Common myeloid progenitor, CD34-positive (primary cell): ENCODE data around the gene CCNL1. TPM values are rescaled to one million over a fixed set of nuclear protein-coding genes. Genes with fewer than 3 reads are reported as not detected.
A peak's percentile ranks its signal among the peaks of the same experiment; 100 is the strongest.

Source experiments
- CTCF ChIA-PET: fragments of 350-600 bp; sonication (Branson Sonifier 250); formaldehyde crosslinking; loops from one replicate; lab custom pipeline; 2021; ENCODE audit warnings: antibody characterized with exemption; lab: Charles Lee
- POLR2A ChIA-PET: fragments of 350-600 bp; sonication (Branson Sonifier 250); formaldehyde crosslinking; loops from one replicate; lab custom pipeline; 2021; ENCODE audit warnings: antibody characterized with exemption; lab: Charles Lee
- DNase-seq, 3 donors: peaks; one replicate each; pipeline versions ENCODE4 v3.0.0 to v3.0.0-alpha.2; 2013
- H3K27ac ChIP-seq, 2 experiments: 1 replicate in 1 of 2; 2 replicates in 1 of 2; pipeline ENCODE4 v1.7.0; 2013; ENCODE audit warnings: inconsistent platforms in 2 of 2, low read length in 2 of 2, mild to moderate bottlenecking in 2 of 2, low read depth in 1 of 2, moderate library complexity in 1 of 2; ENCODE audit not compliant: severe bottlenecking in 2 of 2, insufficient read depth in 1 of 2, poor library complexity in 1 of 2
- H3K27me3 ChIP-seq, 5 experiments: replicated peaks in 2 of 5; 1 replicate in 3 of 5; 2 replicates in 2 of 5; pipeline versions ENCODE4 v1.6.1 to v1.7.0; 2013; ENCODE audit warnings: low read length in 4 of 5, mild to moderate bottlenecking in 2 of 5, moderate library complexity in 2 of 5, inconsistent platforms in 1 of 5; ENCODE audit not compliant: insufficient read depth in 5 of 5, control insufficient read depth in 4 of 5
- H3K36me3 ChIP-seq, 4 experiments: 1 replicate in 2 of 4; 2 replicates in 2 of 4; pipeline versions ENCODE4 v1.6.1 to v1.7.0; 2013; ENCODE audit warnings: low read length in 3 of 4, control low read depth in 1 of 4, mild to moderate bottlenecking in 1 of 4; ENCODE audit not compliant: control insufficient read depth in 4 of 4, insufficient read depth in 4 of 4
- H3K4me1 ChIP-seq, 4 experiments: 1 replicate in 3 of 4; 2 replicates in 1 of 4; pipeline versions ENCODE4 v1.6.1 to v1.7.1; 2013; ENCODE audit warnings: low read length in 3 of 4, mild to moderate bottlenecking in 3 of 4, control low read depth in 1 of 4, inconsistent platforms in 1 of 4, moderate library complexity in 1 of 4; ENCODE audit not compliant: control insufficient read depth in 4 of 4, insufficient read depth in 4 of 4; ENCODE audit errors: control extremely low read depth in 1 of 4
- H3K4me3 ChIP-seq, 7 experiments: 1 replicate in 4 of 7; 2 replicates in 3 of 7; pipeline versions ENCODE4 v1.5.1 to v1.7.0; 2013; ENCODE audit warnings: mild to moderate bottlenecking in 7 of 7, low read length in 6 of 7, moderate library complexity in 6 of 7, inconsistent platforms in 2 of 7, low read depth in 2 of 7, control low read depth in 1 of 7; ENCODE audit not compliant: insufficient read depth in 4 of 7, control insufficient read depth in 1 of 7; ENCODE audit errors: extremely low read depth in 1 of 7
- H3K9me3 ChIP-seq, 5 experiments: 1 replicate in 4 of 5; 2 replicates in 1 of 5; pipeline versions ENCODE4 v1.6.1 to v1.7.1; 2013; ENCODE audit warnings: low read length in 4 of 5, mild to moderate bottlenecking in 2 of 5, inconsistent platforms in 1 of 5, low read depth in 1 of 5, moderate library complexity in 1 of 5; ENCODE audit not compliant: control insufficient read depth in 4 of 5, insufficient read depth in 2 of 5; ENCODE audit errors: control extremely low read depth in 1 of 5
- WGBS: methylation state at CpG from one replicate; pipeline ENCODE4 v1.1.5; 2013; ENCODE audit not compliant: insufficient coverage; 5-methylcytosine and 5-hydroxymethylcytosine counted together
- polyA plus RNA-seq: library from polyadenylated mRNA; unstranded; fragments of 120-200 nt; gene quantifications from one replicate; pipeline ENCODE4 v1.2.1, GENCODE V29; 2013

Gene CCNL1
- polyA plus RNA-seq = 893 TPM

DNA sequence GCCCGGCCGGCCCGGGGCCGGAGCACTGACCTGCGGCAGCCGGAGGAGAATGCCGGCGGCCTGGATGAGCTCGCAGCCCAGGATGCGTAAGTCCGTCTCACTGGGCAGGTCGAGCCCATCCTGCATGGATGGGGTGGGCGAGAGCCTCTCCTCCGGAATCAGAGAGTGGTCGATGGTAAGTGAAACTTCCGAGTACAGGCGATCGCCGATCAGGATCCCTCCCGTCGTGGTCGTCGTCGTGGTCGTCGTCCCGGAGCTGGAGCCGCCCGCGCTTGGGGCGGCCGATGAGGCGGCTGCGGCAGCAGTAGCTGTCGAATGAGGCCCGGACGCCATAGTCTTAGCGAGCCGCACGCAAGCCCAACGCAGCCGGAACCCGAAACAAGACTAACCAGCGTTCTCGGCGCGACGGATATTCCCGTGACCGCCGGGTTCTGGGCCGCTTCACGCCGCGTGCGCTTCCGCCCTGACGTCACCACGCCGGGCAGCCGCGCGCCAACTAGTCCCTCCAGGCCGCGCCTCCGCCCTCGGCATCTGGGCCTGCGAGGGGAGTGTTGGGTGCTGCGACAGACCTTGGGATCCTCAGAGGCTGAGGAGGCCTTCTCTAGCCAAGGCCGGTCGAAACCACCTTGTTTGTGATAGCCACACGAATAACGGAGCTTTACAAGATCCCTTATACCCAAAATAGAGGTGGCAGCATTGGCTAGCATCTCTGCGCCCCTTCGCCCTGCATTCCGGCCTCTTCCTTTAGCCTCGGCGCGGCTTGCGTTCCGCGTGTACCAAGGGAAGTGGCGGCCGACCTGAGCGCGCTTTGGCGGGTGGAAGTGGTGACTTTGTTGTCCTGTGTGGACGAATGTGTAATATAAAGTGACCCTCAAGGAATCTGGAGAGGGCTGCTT lies at the start of gene CCNL1:
Gene CCNL1 (minus strand): TSS at position 386 of the 896 bp plus-strand sequence. CDS start 53 bp downstream, at position 333.
- POLR2A ChIA-PET = interaction anchor here (0.6 to 3.3 kb wide), 14 partner anchors 9 to 605 kb away, joined by 3 to 129 read pairs (median 4); partner anchors contain the start of genes PTX3 and SSR3
- peak within 1 kb of the TSS; percentile 61 to 99 (median 98) for H3K4me3 ChIP-seq
- WGBS = under 1% methylated on average over 73 of the region's 88 CpGs
- peaks cover 16 to 66% (median 38%) of the 10 kb centered on the region in 4 experiments for H3K4me1 ChIP-seq
- peak; percentile 98 to 99 (median 99) for DNase-seq
- peak within 1 kb of the TSS; percentile 99 to 100 for H3K27ac ChIP-seq
- H3K9me3 ChIP-seq = no peaks in the 10 kb centered on the region
- peaks cover 10 to 42% (median 27%) of the 10 kb centered on the region in 4 experiments for H3K36me3 ChIP-seq
- CTCF ChIA-PET = interaction anchor here (1.1 to 7.1 kb wide), 7 partner anchors 10 to 333 kb away, joined by 3 to 74 read pairs (median 7); no protein-coding TSS in a partner anchor
- H3K27me3 ChIP-seq = no peaks in the 10 kb centered on the region

DNA sequence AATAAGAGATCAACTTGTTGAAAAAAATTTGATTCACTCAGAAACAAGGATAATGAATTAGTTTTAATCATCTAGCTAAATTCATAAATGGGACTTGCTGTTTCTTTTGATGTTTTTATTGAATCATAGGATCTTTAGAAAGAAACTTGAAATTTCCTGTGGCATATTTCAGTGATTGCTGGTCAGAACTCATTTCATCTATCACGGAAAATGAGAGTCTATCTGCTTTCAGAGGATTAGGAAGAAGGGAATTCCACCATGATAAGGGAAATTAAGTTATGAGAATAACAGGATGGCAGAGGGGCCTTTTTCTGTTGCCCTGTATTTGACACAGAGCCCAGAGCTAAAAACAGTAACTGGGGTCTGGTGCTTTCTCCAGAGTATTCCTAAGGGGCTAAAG lies 44.9 kb upstream of the CCNL1 start:
- Histone ChIP-seq H3K9me3 (no peaks in the 10 kb centered on the region), H3K27ac (no peak overlapping the region), H3K36me3 (no peaks in the 10 kb centered on the region), H3K4me1 (no peaks in the 10 kb centered on the region), H3K4me3 (no peak overlapping the region), H3K27me3 (no peaks in the 10 kb centered on the region)
- DNase-seq = no peak
- 100% methylated on average over 1 of the region's 1 CpG for WGBS
- POLR2A ChIA-PET = no interaction called here
- CTCF ChIA-PET = interaction anchor here (0.8 to 4.7 kb wide), 30 partner anchors 9 to 332 kb away, joined by 3 to 26 read pairs (median 4); partner anchors contain the start of gene PTX3

DNA sequence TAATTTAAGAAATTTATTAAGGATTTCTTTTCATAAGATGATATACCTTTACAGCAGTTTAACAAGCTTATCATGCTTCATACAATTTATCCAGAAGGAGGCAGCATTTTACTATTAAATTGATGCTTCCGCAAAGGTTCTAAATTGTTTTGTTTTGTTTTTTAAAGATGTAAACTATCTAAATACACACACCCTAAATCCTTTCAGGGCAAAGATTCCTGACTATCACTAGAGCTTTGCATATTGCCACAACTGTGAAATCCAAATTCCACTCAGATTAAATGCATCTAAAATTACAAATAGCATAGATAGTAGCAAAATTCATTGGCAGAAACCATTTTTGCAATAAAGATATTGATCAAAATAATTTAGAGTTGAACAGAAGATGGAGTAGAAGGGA lies 44.5 kb upstream of the CCNL1 start:
- Histone ChIP-seq H3K4me3 (no peak overlapping the region), H3K27me3 (no peaks in the 10 kb centered on the region), H3K27ac (no peak overlapping the region), H3K36me3 (no peaks in the 10 kb centered on the region), H3K4me1 (no peaks in the 10 kb centered on the region), H3K9me3 (no peaks in the 10 kb centered on the region)
- ChIA-PET POLR2A (no interaction called here), CTCF (interaction anchor here (0.8 to 4.7 kb wide), 30 partner anchors 9 to 333 kb away, joined by 3 to 26 read pairs (median 4); partner anchors contain the start of gene PTX3)
- peak; percentile 50 to 66 (median 62) for DNase-seq
- no CpG with 5 or more reads among the region's 1 CpG for WGBS

DNA sequence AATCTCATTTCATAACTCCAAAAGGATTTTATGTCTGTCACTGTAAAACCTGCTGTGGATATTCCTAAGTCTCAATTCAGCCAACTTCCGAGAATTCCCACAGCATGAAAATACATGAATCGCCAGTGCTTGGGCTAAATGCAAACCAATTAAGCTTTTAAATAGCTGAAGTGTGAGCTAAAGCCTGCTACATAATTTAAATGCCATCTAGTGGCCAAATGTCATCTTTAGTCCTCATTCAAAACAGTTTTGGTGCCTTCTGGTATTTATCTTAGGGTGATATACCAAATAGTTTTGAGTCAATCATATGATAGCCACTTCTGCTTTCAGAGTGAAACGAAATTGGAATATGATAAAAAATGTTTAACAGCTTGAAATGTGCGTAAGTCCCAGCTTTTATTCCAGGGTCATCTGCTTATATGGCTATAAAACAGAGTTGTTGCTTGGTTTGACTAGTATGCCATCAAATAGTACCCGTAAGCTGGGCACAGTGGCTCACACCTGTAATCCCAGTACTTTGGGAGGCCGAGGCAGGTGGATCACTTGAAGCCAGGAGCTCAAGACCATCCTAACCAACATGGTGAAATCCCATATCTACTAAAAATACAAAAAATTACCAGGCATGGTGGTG lies 41.8 kb upstream of the CCNL1 start:
- H3K27ac ChIP-seq = no peak overlapping the region
- ChIA-PET POLR2A (interaction anchor here (0.9 to 1.7 kb wide), 2 partner anchors 26 to 42 kb away, joined by 3 to 6 read pairs; partner anchors contain the start of gene CCNL1), CTCF (interaction anchor here (0.6 to 4.7 kb wide), 23 partner anchors 9 to 1229 kb away, joined by 3 to 26 read pairs (median 4); partner anchors contain the start of genes CCNL1 and PTX3)
- 78% methylated on average over 5 of the region's 6 CpGs for WGBS
- H3K9me3 ChIP-seq = no peaks in the 10 kb centered on the region
- no peaks in the 10 kb centered on the region for H3K4me1 ChIP-seq
- H3K4me3 ChIP-seq = no peak overlapping the region
- H3K27me3 ChIP-seq = no peaks in the 10 kb centered on the region
- DNase-seq = peak; percentile 56 to 72 (median 69)
- no peaks in the 10 kb centered on the region for H3K36me3 ChIP-seq

DNA sequence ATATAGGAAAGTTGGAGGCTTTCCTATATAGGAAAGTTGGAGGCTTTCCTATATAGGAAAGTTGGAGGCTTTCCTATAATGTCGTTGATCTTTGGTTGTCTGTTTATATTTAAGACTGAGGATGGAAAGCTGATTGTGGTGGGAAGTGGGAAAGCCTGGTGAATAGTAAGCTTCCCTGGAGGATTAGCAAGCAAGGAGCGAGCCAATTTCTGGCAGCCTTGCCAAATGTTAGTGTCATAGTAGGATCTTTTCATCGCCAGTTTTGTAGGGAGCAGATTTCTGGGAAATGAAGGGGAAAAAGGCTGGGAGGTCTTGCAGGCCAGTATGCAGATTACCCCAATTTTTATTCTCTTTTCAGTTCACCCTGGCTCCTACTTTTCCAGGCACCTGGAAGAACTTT lies 39.9 kb upstream of the CCNL1 start:
- Histone ChIP-seq H3K9me3 (peaks cover 0 to 8% (median 2%) of the 10 kb centered on the region in 5 experiments), H3K27me3 (no peaks in the 10 kb centered on the region), H3K27ac (no peak overlapping the region), H3K36me3 (no peaks in the 10 kb centered on the region), H3K4me1 (no peaks in the 10 kb centered on the region), H3K4me3 (no peak overlapping the region)
- ChIA-PET CTCF (interaction anchor here (1.0 to 3.9 kb wide), 6 partner anchors 16 to 293 kb away, joined by 3 to 22 read pairs (median 8); no protein-coding TSS in a partner anchor), POLR2A (interaction anchor here (0.7 to 0.9 kb wide), 2 partner anchors 39 to 85 kb away, joined by 3 read pairs; no protein-coding TSS in a partner anchor)
- DNase-seq = no peak
- 90% methylated on average over 2 of the region's 3 CpGs for WGBS

DNA sequence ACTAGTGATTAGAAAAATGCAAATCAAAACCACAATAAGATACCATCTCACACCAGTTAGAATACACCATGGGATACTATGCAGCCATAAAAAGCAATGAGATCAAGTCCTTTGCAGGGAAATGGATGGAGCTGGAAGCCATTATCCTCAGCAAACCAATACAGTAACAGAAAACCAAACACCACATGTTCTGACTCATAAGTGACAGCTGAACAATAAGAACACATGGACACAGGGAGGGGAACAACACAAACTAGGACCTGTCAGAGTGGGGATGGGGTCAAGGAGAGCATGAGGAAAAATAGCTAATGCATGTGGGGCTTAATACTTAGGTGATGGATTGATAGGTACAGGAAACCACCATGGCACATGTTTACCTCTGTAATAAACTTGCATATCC lies 36.0 kb upstream of the CCNL1 start:
- H3K4me3 ChIP-seq = no peak overlapping the region
- DNase-seq = no peak
- H3K9me3 ChIP-seq = peaks cover 0 to 17% (median 9%) of the 10 kb centered on the region in 5 experiments
- H3K27ac ChIP-seq = no peak overlapping the region
- H3K36me3 ChIP-seq = no peaks in the 10 kb centered on the region
- H3K27me3 ChIP-seq = no peaks in the 10 kb centered on the region
- H3K4me1 ChIP-seq = no peaks in the 10 kb centered on the region
- CTCF ChIA-PET = interaction anchor here (0.8 to 3.2 kb wide), 2 partner anchors 9 to 299 kb away, joined by 3 to 9 read pairs; no protein-coding TSS in a partner anchor
- POLR2A ChIA-PET = no interaction called here
